Measurements from ENCODE around the gene CFAP92. TPM values are rescaled to one million over a fixed set of nuclear protein-coding genes. Genes with fewer than 3 reads are reported as not detected.

CFAP92 gene
- total RNA-seq, 2 experiments from 2014 or later = 0.19 to 0.45 TPM

GRCh38 chr3:129040039-129040336 lies 46.1 kb upstream of the CFAP92 start:
- no peak overlapping the region for H3K4me3 ChIP-seq (ENCODE audit: low read length)
- ChIA-PET CTCF (no interaction called here), POLR2A (interaction anchor here (0.6 kb wide), 2 partner anchors 91 to 276 kb away, joined by 3 read pairs; a partner anchor contains a TSS)
- Mint-ChIP-seq H3K4me3 (no peak overlapping the region), H3K27ac (no peak overlapping the region), H3K27me3 (peaks cover 21% of the 10 kb centered on the region), H3K9me3 (no peaks in the 10 kb centered on the region), H3K36me3 (ENCODE audit: low read depth) (no peaks in the 10 kb centered on the region), H3K4me1 (ENCODE audit: low read depth) (peaks cover 16% of the 10 kb centered on the region)
- no peak overlapping the region for H3K27ac ChIP-seq (ENCODE audit: low read depth in 1 of 2, low read length in 2 of 2)
- TF ChIP-seq CTCF (IDR thresholded peaks at IDR 0.05) = no peak
- intact Hi-C loops (cut with DNase I, micrococcal nuclease) = no loop called here
- peaks cover 26% of the 10 kb centered on the region for H3K4me1 ChIP-seq (ENCODE audit: insufficient read depth, low read length)
- no peaks in the 10 kb centered on the region for H3K36me3 ChIP-seq (ENCODE audit: insufficient read depth, low read length)
- ATAC-seq (ENCODE audit: poor library complexity) = no peak
- peaks cover 0 to 8% of the 10 kb centered on the region in 2 experiments for H3K27me3 ChIP-seq (ENCODE audit: control insufficient read depth in 1 of 2, insufficient read depth in 2 of 2, low read length in 2 of 2)
- no peak for DNase-seq
- H3K9me3 ChIP-seq (ENCODE audit: control insufficient read depth in 1 of 2, insufficient read depth in 1 of 2, low read length in 2 of 2) = peaks cover 0 to 6% of the 10 kb centered on the region in 2 experiments

GRCh38 chr3:129039271-129040038 lies 45.6 kb upstream of the CFAP92 start:
- Mint-ChIP-seq H3K9me3 (no peaks in the 10 kb centered on the region), H3K27me3 (peaks cover 21% of the 10 kb centered on the region), H3K27ac (no peak overlapping the region), H3K4me1 (ENCODE audit: low read depth) (peaks cover 16% of the 10 kb centered on the region), H3K4me3 (no peak overlapping the region), H3K36me3 (ENCODE audit: low read depth) (no peaks in the 10 kb centered on the region)
- Histone ChIP-seq H3K9me3 (ENCODE audit: control insufficient read depth in 1 of 2, insufficient read depth in 1 of 2, low read length in 2 of 2) (peaks cover 0 to 4% of the 10 kb centered on the region in 2 experiments), H3K27ac (ENCODE audit: low read depth in 1 of 2, low read length in 2 of 2) (no peak overlapping the region), H3K36me3 (ENCODE audit: insufficient read depth, low read length) (no peaks in the 10 kb centered on the region), H3K27me3 (ENCODE audit: control insufficient read depth in 1 of 2, insufficient read depth in 2 of 2, low read length in 2 of 2) (peaks cover 0 to 8% of the 10 kb centered on the region in 2 experiments), H3K4me3 (ENCODE audit: low read length) (no peak overlapping the region), H3K4me1 (ENCODE audit: insufficient read depth, low read length) (peaks cover 26% of the 10 kb centered on the region)
- TF ChIP-seq CTCF (IDR thresholded peaks at IDR 0.05) = no peak
- DNase-seq (peak in 3 of 14 experiments; percentile 41 to 42 (median 42)), ATAC-seq (ENCODE audit: poor library complexity) (no peak)
- ChIA-PET POLR2A (interaction anchor here (0.5 to 0.6 kb wide), 2 partner anchors 63 to 277 kb away, joined by 3 read pairs; a partner anchor contains a TSS), CTCF (no interaction called here)
- intact Hi-C loops (cut with DNase I, micrococcal nuclease) = no loop called here

GRCh38 chr3:129038121-129038855 lies 44.4 kb upstream of the CFAP92 start:
- no peak for TF ChIP-seq CTCF (IDR thresholded peaks at IDR 0.05)
- Mint-ChIP-seq H3K9me3 (no peaks in the 10 kb centered on the region), H3K27ac (no peak overlapping the region), H3K4me1 (ENCODE audit: low read depth) (peaks cover 16% of the 10 kb centered on the region), H3K36me3 (ENCODE audit: low read depth) (no peaks in the 10 kb centered on the region), H3K4me3 (no peak overlapping the region), H3K27me3 (peaks cover 21% of the 10 kb centered on the region)
- ChIA-PET CTCF (no interaction called here), POLR2A (no interaction called here)
- no peak overlapping the region for H3K27ac ChIP-seq (ENCODE audit: low read depth in 1 of 2, low read length in 2 of 2)
- H3K4me3 ChIP-seq (ENCODE audit: low read length) = no peak overlapping the region
- ATAC-seq (ENCODE audit: poor library complexity) = no peak
- no peak for DNase-seq
- H3K27me3 ChIP-seq (ENCODE audit: control insufficient read depth in 1 of 2, insufficient read depth in 2 of 2, low read length in 2 of 2) = peaks cover 0 to 8% of the 10 kb centered on the region in 2 experiments
- intact Hi-C loops (cut with DNase I, micrococcal nuclease) = no loop called here
- peaks cover 0 to 4% of the 10 kb centered on the region in 2 experiments for H3K9me3 ChIP-seq (ENCODE audit: control insufficient read depth in 1 of 2, insufficient read depth in 1 of 2, low read length in 2 of 2)
- H3K36me3 ChIP-seq (ENCODE audit: insufficient read depth, low read length) = no peaks in the 10 kb centered on the region
- peaks cover 26% of the 10 kb centered on the region for H3K4me1 ChIP-seq (ENCODE audit: insufficient read depth, low read length)
